NT2/D1 (cell line): Measurements from ENCODE around the gene HEG1.

Source experiments
- SUZ12 ChIP-seq: IDR thresholded peaks from 2 replicates; pipeline ENCODE4 v1.6.1; 2011; ENCODE audit not compliant: insufficient read length, insufficient read depth; ENCODE audit errors: extremely low read depth
- YY1 ChIP-seq: IDR thresholded peaks from 2 replicates; pipeline ENCODE4 v1.6.1; 2011; ENCODE audit not compliant: insufficient read length, insufficient read depth
- ZNF274 ChIP-seq: IDR thresholded peaks from 2 replicates; pipeline ENCODE4 v1.6.1; 2011; ENCODE audit warnings: mild to moderate bottlenecking, low read depth, low read length

DNA sequence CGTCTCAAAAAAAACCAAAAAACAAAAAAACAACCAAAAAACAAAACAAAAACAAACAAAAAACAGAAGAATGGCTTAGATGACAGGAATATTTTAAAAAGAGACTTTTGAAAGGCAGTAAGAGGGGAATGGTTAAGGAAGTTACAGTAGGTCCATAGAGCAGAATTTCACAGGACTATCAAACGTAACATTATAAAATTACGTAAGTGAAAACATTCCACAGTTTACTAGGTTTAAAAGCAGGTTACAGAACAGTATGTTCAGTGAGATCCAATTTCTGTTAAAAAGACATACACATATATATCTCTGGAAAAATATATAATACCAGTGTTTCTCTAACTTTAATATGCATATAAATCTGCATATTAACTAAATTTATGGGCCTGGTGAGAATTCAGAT is 71.0 kb downstream of the HEG1 start:
- TF ChIP-seq SUZ12 (no peak), ZNF274 (no peak), YY1 (no peak)
